Liver (tissue), 9 donors: ENCODE data around the gene SLC22A12. TPM values are rescaled to one million over a fixed set of nuclear protein-coding genes. Genes with fewer than 3 reads are reported as not detected.

ENCODE experiments used
- DNase-seq: peaks from one replicate; pipeline ENCODE4 v3.0.0-alpha.2; 2017; ENCODE audit warnings: low spot score
- H3K27ac ChIP-seq, 2 donors: one replicate each; pipeline ENCODE4 v1.7.0; 2013; ENCODE audit warnings: inconsistent platforms in 2 of 2, low read length in 2 of 2, control low read depth in 1 of 2, low read depth in 1 of 2, mild to moderate bottlenecking in 1 of 2
- H3K27me3 ChIP-seq, 4 donors: one replicate each; pipeline versions ENCODE4 v1.6.1 to v1.7.0; 2013; ENCODE audit warnings: low read length in 3 of 4, inconsistent platforms in 1 of 4, mild to moderate bottlenecking in 1 of 4, moderate library complexity in 1 of 4; ENCODE audit not compliant: control insufficient read depth in 4 of 4, insufficient read depth in 4 of 4
- H3K36me3 ChIP-seq, 4 donors: one replicate each; pipeline versions ENCODE4 v1.6.1 to v1.7.0; 2013; ENCODE audit warnings: low read length in 3 of 4, mild to moderate bottlenecking in 3 of 4, low read depth in 1 of 4, moderate library complexity in 1 of 4; ENCODE audit not compliant: control insufficient read depth in 4 of 4, insufficient read depth in 3 of 4
- H3K4me1 ChIP-seq, 4 donors: one replicate each; pipeline versions ENCODE4 v1.6.1 to v1.7.0; 2013; ENCODE audit warnings: low read length in 3 of 4, mild to moderate bottlenecking in 3 of 4, moderate library complexity in 1 of 4; ENCODE audit not compliant: control insufficient read depth in 4 of 4, insufficient read depth in 4 of 4
- H3K4me3 ChIP-seq, 3 donors: one replicate each; pipeline versions ENCODE4 v1.6.1 to v1.7.0; 2013; ENCODE audit warnings: low read length in 3 of 3, control low read depth in 1 of 3, low read depth in 1 of 3, mild to moderate bottlenecking in 1 of 3
- H3K9ac ChIP-seq, 2 donors: one replicate each; pipeline ENCODE4 v1.7.0; 2013; ENCODE audit warnings: low read length in 2 of 2, mild to moderate bottlenecking in 2 of 2, moderate library complexity in 2 of 2, control low read depth in 1 of 2, low read depth in 1 of 2
- H3K9me3 ChIP-seq, 4 donors: one replicate each; pipeline versions ENCODE4 v1.6.1 to v1.7.0; 2013; ENCODE audit warnings: low read length in 3 of 4; ENCODE audit not compliant: control insufficient read depth in 4 of 4
- ATF3 ChIP-seq: IDR thresholded peaks from 2 replicates; pipeline ENCODE4 v1.6.1; 2016; ENCODE audit warnings: antibody characterized with exemption
- CTCF ChIP-seq: fragments of 150-350 bp; IDR thresholded peaks from 2 replicates; pipeline ENCODE4 v1.5.1; 2017; ENCODE audit warnings: improper control_type of control experiment, low read depth, low read length; ENCODE audit not compliant: missing input control
- EGR1 ChIP-seq, 2 donors: IDR thresholded peaks; 2 replicates each; pipeline ENCODE4 v1.6.1; 2016 to 2018; ENCODE audit warnings: antibody characterized with exemption in 2 of 2, low read depth in 2 of 2
- FOXA1 ChIP-seq: IDR thresholded peaks from 2 replicates; pipeline ENCODE4 v1.6.1; 2016; ENCODE audit warnings: antibody characterized with exemption
- FOXA2 ChIP-seq: IDR thresholded peaks from 2 replicates; pipeline ENCODE4 v1.6.1; 2016; ENCODE audit warnings: antibody characterized with exemption
- GABPA ChIP-seq, 2 donors: IDR thresholded peaks in 1 of 2; conservative IDR thresholded peaks in 1 of 2; 2 replicates each; pipeline ENCODE4 v1.6.1; 2016; ENCODE audit warnings: antibody characterized with exemption in 2 of 2, mild to moderate bottlenecking in 1 of 2, moderate library complexity in 1 of 2
- HNF4A ChIP-seq, 2 donors: conservative IDR thresholded peaks; 2 replicates each; pipeline ENCODE4 v1.6.1; 2016; ENCODE audit warnings: antibody characterized with exemption in 2 of 2, mild to moderate bottlenecking in 2 of 2
- HNF4G ChIP-seq: IDR thresholded peaks from 2 replicates; pipeline ENCODE4 v1.6.1; 2016; ENCODE audit warnings: antibody characterized with exemption
- JUND ChIP-seq, 2 donors: IDR thresholded peaks; 2 replicates each; pipeline ENCODE4 v1.6.1; 2016; ENCODE audit warnings: antibody characterized with exemption in 2 of 2
- MAX ChIP-seq: IDR thresholded peaks from 2 replicates; pipeline ENCODE4 v1.6.1; 2016; ENCODE audit warnings: antibody characterized with exemption
- NR2F2 ChIP-seq: IDR thresholded peaks from 2 replicates; pipeline ENCODE4 v1.6.1; 2016; ENCODE audit warnings: antibody characterized with exemption
- RAD21 ChIP-seq, 2 donors: IDR thresholded peaks; 2 replicates each; pipeline ENCODE4 v1.6.1; 2016; ENCODE audit warnings: antibody characterized with exemption in 2 of 2, mild to moderate bottlenecking in 2 of 2
- REST ChIP-seq: IDR thresholded peaks from 2 replicates; pipeline ENCODE4 v1.6.1; 2016; ENCODE audit warnings: antibody characterized with exemption, mild to moderate bottlenecking
- RXRA ChIP-seq, 2 donors: IDR thresholded peaks; 2 replicates each; pipeline ENCODE4 v1.6.1; 2017 to 2018; ENCODE audit warnings: antibody characterized with exemption in 2 of 2, mild to moderate bottlenecking in 1 of 2
- SP1 ChIP-seq: IDR thresholded peaks from 2 replicates; pipeline ENCODE4 v1.6.1; 2018; ENCODE audit warnings: antibody characterized with exemption, mild to moderate bottlenecking
- TAF1 ChIP-seq: conservative IDR thresholded peaks from 2 replicates; pipeline ENCODE4 v1.6.1; 2016; ENCODE audit warnings: antibody characterized with exemption, mild to moderate bottlenecking
- YY1 ChIP-seq: IDR thresholded peaks from 2 replicates; pipeline ENCODE4 v1.6.1; 2016; ENCODE audit warnings: antibody characterized with exemption, mild to moderate bottlenecking
- ZBTB33 ChIP-seq: IDR thresholded peaks from 2 replicates; pipeline ENCODE4 v1.6.1; 2016; ENCODE audit warnings: antibody characterized with exemption
- WGBS: extraction: QIAGEN DNeasy Blood & Tissue Kit; methylation state at CpG from one replicate; pipeline ENCODE4 v1.1.7; 2013; 5-methylcytosine and 5-hydroxymethylcytosine counted together
- polyA plus RNA-seq, 2 donors: library from polyadenylated mRNA; stranded (reverse) in 1 of 2; unstranded in 1 of 2; fragments of 200-250 nt in 1 of 2; fragments of >200 nt in 1 of 2; fragmentation: Nextera tagmentation in 1 of 2; extraction: Ambion mirVana in 1 of 2; gene quantifications; one replicate each; pipeline versions ENCODE4 v1.2.1 to v1.2.3, GENCODE V29; 2013 to 2015
- total RNA-seq, 2 donors: library from RNA; depleted of rRNA; stranded (reverse); fragments of >200 nt; gene quantifications; one replicate each; pipeline ENCODE4 v1.2.3, GENCODE V29; 2014
- donor health status: healthy.
- donor health status: healthy.
- donor health status: healthy.
- donor health status: healthy.
- donor health status: healthy.

The SLC22A12 gene
- total and polyA plus RNA-seq, 4 donors, result under 0.01 to 0.02 TPM; not detected in 2

GRCh38 chr11:64622681-64623080, 31.7 kb downstream of the SLC22A12 start:
- H3K4me1 ChIP-seq, result peaks cover 7 to 19% (median 14%) of the 10 kb centered on the region in 4 donors
- H3K9ac ChIP-seq, result no peak overlapping the region
- H3K36me3 ChIP-seq, result no peaks in the 10 kb centered on the region
- H3K27me3 ChIP-seq, result no peaks in the 10 kb centered on the region
- H3K4me3 ChIP-seq, result no peak overlapping the region
- WGBS, result 95% methylated on average over 19 of the region's 19 CpGs
- no peak for TF ChIP-seq HNF4G
- no peak for TF ChIP-seq JUND (IDR thresholded peaks at IDR 0.05)
- TF ChIP-seq RAD21 (IDR thresholded peaks at IDR 0.05), result no peak
- TF ChIP-seq SP1, result no peak
- TF ChIP-seq MAX, result no peak
- TF ChIP-seq RXRA (IDR thresholded peaks at IDR 0.05), result no peak
- no peak for TF ChIP-seq YY1
- no peak for TF ChIP-seq FOXA2
- TF ChIP-seq HNF4A (conservative IDR thresholded peaks at IDR 0.05), result no peak
- no peak for TF ChIP-seq EGR1 (IDR thresholded peaks at IDR 0.05; ENCODE audit: low read depth in 2 of 2)
- no peak for TF ChIP-seq FOXA1
- TF ChIP-seq REST, result no peak
- TF ChIP-seq GABPA (IDR thresholded peaks at IDR 0.05 in 1 of 2, conservative IDR thresholded peaks at IDR 0.05 in 1 of 2), result no peak
- TF ChIP-seq NR2F2, result no peak
- no peak for TF ChIP-seq ZBTB33
- no peak for TF ChIP-seq TAF1
- no peak for TF ChIP-seq CTCF
- no peak for TF ChIP-seq ATF3
- DNase-seq, result no peak
- H3K27ac ChIP-seq, result no peak overlapping the region
- no peaks in the 10 kb centered on the region for H3K9me3 ChIP-seq
